ENCODE data around the gene PELI1. TPM values are rescaled to one million over a fixed set of nuclear protein-coding genes. Genes with fewer than 3 reads are reported as not detected.

Gene PELI1
- total and polyA plus RNA-seq, 2 of the 8 experiments (the other 6 are each of a cell fraction or from before 2014, with no cell fraction given), result 21.8 to 57.1 TPM

- no peak for TF ChIP-seq CHD7 (IDR thresholded peaks at IDR 0.05; ENCODE audit: insufficient replicate concordance, low read length)
- no peak for TF ChIP-seq YY1 (IDR thresholded peaks at IDR 0.05; ENCODE audit: low read depth, low read length)
- TF ChIP-seq USF2 (IDR thresholded peaks at IDR 0.05; ENCODE audit: low read length), result no peak
- TF ChIP-seq SRF (IDR thresholded peaks at IDR 0.05; ENCODE audit: low read depth, low read length), result no peak
- TF ChIP-seq NRF1 (IDR thresholded peaks at IDR 0.05; ENCODE audit: low read depth, low read length), result no peak
- no peak for TF ChIP-seq BACH1 (IDR thresholded peaks at IDR 0.05; ENCODE audit: low read length)
- TF ChIP-seq CREB1 (IDR thresholded peaks at IDR 0.05), result no peak
- no peak for TF ChIP-seq EZH2 (IDR thresholded peaks at IDR 0.05; ENCODE audit: low read depth, low read length, severe bottlenecking)
- no peak for TF ChIP-seq GTF2F1 (IDR thresholded peaks at IDR 0.05; ENCODE audit: borderline replicate concordance, low read depth, low read length)
- no peak for TF ChIP-seq EGR1 (IDR thresholded peaks at IDR 0.05; ENCODE audit: borderline replicate concordance, low read depth, low read length)
- no peak for TF ChIP-seq TCF12 (IDR thresholded peaks at IDR 0.05; ENCODE audit: low read depth, low read length)
- TF ChIP-seq KDM4A (IDR thresholded peaks at IDR 0.05; ENCODE audit: low read depth, low read length, severe bottlenecking), result no peak
Observed at GRCh38 chr2:64122358-64122757, 21.9 kb downstream of the PELI1 start (continued).
